ENCODE results near the gene SEC23A.
"Not testable (repeated sequence)": the region's sequence is repeated elsewhere in the genome, so short reads cannot be mapped to it uniquely, and the experiment has no call there.

GRCh38 chr14:39052869-39053454 is 50.1 kb downstream of the SEC23A start:
- TF ChIP-seq CTCF (IDR thresholded peaks at IDR 0.05); ZNF317 (CRISPR knock-in tag; IDR thresholded peaks at IDR 0.05; ENCODE audit: borderline replicate concordance, low read depth); MAX (CRISPR knock-in tag; IDR thresholded peaks at IDR 0.05); E2F4 (CRISPR knock-in tag; IDR thresholded peaks at IDR 0.05; ENCODE audit: borderline replicate concordance, low read depth); HMGXB4 (CRISPR knock-in tag; IDR thresholded peaks at IDR 0.05); ATF2 (CRISPR knock-in tag; IDR thresholded peaks at IDR 0.05; ENCODE audit: borderline replicate concordance, low read depth); ELF4 (CRISPR knock-in tag; IDR thresholded peaks at IDR 0.05; ENCODE audit: low read depth); CREM (CRISPR knock-in tag; IDR thresholded peaks at IDR 0.05); AFF4 (CRISPR knock-in tag; IDR thresholded peaks at IDR 0.05; ENCODE audit: borderline replicate concordance); ATF6 (CRISPR knock-in tag; IDR thresholded peaks at IDR 0.05); ZNF512 (CRISPR knock-in tag; IDR thresholded peaks at IDR 0.05; ENCODE audit: borderline replicate concordance): not testable (repeated sequence)

Measured in WTC11 (cell line).